ENCODE results near the gene PTPRK. TPM values are rescaled to one million over a fixed set of nuclear protein-coding genes. Genes with fewer than 3 reads are reported as not detected.

PTPRK gene
- 38.3 TPM for polyA plus RNA-seq (2013, experiment 1 of 2; ENCODE audit: insufficient read length)
- 35.8 TPM for polyA plus RNA-seq (2013, experiment 2 of 2; ENCODE audit: insufficient read length)

- peak; percentile 94 for DNase-seq
Observed at GRCh38 chr6:128520436-128521281, at the start of gene PTPRK. PTPRK (minus strand) TSS chr6:128520599; CDS start chr6:128520358, 241 bp downstream.

- DNase-seq = peak; percentile 48
Observed at GRCh38 chr6:128567029-128567428, 46.6 kb upstream of the PTPRK start.

- peak; percentile 11 for DNase-seq
Observed at GRCh38 chr6:128560966-128561365, 40.6 kb upstream of the PTPRK start.

GRCh38 chr6:128558924-128559323, 38.5 kb upstream of the PTPRK start:
- no peak for DNase-seq

- DNase-seq = no peak
Observed at GRCh38 chr6:128558021-128558420, 37.6 kb upstream of the PTPRK start.

- no peak for DNase-seq
Observed at GRCh38 chr6:128557081-128557480, 36.7 kb upstream of the PTPRK start.

- DNase-seq = peak; percentile 11
Observed at GRCh38 chr6:128554302-128554701, 33.9 kb upstream of the PTPRK start.

GRCh38 chr6:128541261-128541660, 20.9 kb upstream of the PTPRK start:
- no peak for DNase-seq

- peak; percentile 7 for DNase-seq
Observed at GRCh38 chr6:128538763-128539162, 18.4 kb upstream of the PTPRK start.

- DNase-seq = peak; percentile 15
Observed at GRCh38 chr6:128532827-128533226, 12.4 kb upstream of the PTPRK start.

- no peak for DNase-seq
Observed at GRCh38 chr6:128532136-128532535, 11.7 kb upstream of the PTPRK start.

GRCh38 chr6:128531696-128532095, 11.3 kb upstream of the PTPRK start:
- no peak for DNase-seq

- DNase-seq = no peak
Observed at GRCh38 chr6:128528241-128528640, 7.8 kb upstream of the PTPRK start.

- DNase-seq = no peak
Observed at GRCh38 chr6:128527375-128527774, 7.0 kb upstream of the PTPRK start.

GRCh38 chr6:128526152-128526914, 5.9 kb upstream of the PTPRK start:
- DNase-seq = no peak

- DNase-seq = no peak
Observed at GRCh38 chr6:128525406-128525805, 5.0 kb upstream of the PTPRK start.

- DNase-seq = no peak
Observed at GRCh38 chr6:128521282-128521632, 858 bp upstream of the PTPRK start.

GRCh38 chr6:128519931-128520435, 416 bp downstream of the PTPRK start:
- no peak for DNase-seq

- DNase-seq = peak; percentile 39
Observed at GRCh38 chr6:128519132-128519930, 1.1 kb downstream of the PTPRK start.

- DNase-seq = no peak
Observed at GRCh38 chr6:128518434-128519131, 1.8 kb downstream of the PTPRK start.

- no peak for DNase-seq
Observed at GRCh38 chr6:128517124-128517523, 3.3 kb downstream of the PTPRK start.

GRCh38 chr6:128516514-128516898, 3.9 kb downstream of the PTPRK start:
- peak; percentile 51 for DNase-seq
